ENCODE measurements around the gene ANKRD63. TPM values are rescaled to one million over a fixed set of nuclear protein-coding genes. Genes with fewer than 3 reads are reported as not detected.

The ANKRD63 gene
- total RNA-seq, 1 experiment from 2014 or later = 2.5 TPM

DNA sequence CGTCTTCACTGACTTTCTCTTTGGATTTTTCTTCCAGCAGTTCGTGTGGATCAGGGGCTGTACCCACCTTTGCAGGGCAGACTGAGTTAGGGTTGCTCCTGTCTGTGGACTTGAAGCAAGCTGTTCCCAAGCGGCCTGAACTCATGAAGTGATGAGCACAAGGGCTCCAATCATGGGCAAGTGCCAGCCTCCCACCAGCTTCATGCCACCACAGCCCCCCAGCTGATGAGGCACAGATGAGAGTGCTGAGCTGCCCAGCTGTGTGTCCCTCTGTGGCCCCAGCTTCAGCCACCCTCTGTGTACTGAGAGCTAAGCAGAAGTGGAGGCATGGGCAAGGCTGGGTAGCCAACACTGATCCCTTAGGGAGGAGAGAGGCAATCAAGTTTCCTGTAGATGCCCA is 28.1 kb upstream of the ANKRD63 start:
- POLR2A ChIA-PET (ENCODE audit: low non-redundant PET) = no interaction called here
- H3K4me3 ChIP-seq (ENCODE audit: low read depth, low read length, poor library complexity, severe bottlenecking) = no peak overlapping the region
- no peak for TF ChIP-seq EZH2 (IDR thresholded peaks at IDR 0.05; ENCODE audit: borderline replicate concordance, low read depth, low read length, poor library complexity, severe bottlenecking)
- TF ChIP-seq, protein P1, sequence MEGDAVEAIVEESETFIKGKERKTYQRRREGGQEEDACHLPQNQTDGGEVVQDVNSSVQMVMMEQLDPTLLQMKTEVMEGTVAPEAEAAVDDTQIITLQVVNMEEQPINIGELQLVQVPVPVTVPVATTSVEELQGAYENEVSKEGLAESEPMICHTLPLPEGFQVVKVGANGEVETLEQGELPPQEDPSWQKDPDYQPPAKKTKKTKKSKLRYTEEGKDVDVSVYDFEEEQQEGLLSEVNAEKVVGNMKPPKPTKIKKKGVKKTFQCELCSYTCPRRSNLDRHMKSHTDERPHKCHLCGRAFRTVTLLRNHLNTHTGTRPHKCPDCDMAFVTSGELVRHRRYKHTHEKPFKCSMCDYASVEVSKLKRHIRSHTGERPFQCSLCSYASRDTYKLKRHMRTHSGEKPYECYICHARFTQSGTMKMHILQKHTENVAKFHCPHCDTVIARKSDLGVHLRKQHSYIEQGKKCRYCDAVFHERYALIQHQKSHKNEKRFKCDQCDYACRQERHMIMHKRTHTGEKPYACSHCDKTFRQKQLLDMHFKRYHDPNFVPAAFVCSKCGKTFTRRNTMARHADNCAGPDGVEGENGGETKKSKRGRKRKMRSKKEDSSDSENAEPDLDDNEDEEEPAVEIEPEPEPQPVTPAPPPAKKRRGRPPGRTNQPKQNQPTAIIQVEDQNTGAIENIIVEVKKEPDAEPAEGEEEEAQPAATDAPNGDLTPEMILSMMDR (conservative IDR thresholded peaks at IDR 0.05; ENCODE audit: low read depth, low read length) = no peak
- CTCF ChIA-PET = no interaction called here
- DNase-seq (ENCODE audit: low spot score) = no peak
- peaks cover 11% of the 10 kb centered on the region for H3K4me1 ChIP-seq (ENCODE audit: insufficient read depth, low read length, poor library complexity, severe bottlenecking)
- no TSS peak for BruUV-seq (replicated peaks)
- no peaks in the 10 kb centered on the region for H3K36me3 ChIP-seq (ENCODE audit: insufficient read depth, low read length, poor library complexity, severe bottlenecking)
- H3K27ac ChIP-seq (ENCODE audit: low read depth, low read length, poor library complexity, severe bottlenecking) = no peak overlapping the region
- intact Hi-C loops (cut with micrococcal nuclease; ENCODE audit: unreplicated experiment) = loop anchor here (1.0 kb wide), 1 partner anchor 32 kb away; no protein-coding TSS in a partner anchor
- H3K27me3 ChIP-seq (replicated peaks; ENCODE audit: insufficient read depth, low read depth, low read length, poor library complexity) = no peaks in the 10 kb centered on the region
- H3K9me3 ChIP-seq (ENCODE audit: low read depth, low read length, poor library complexity, severe bottlenecking) = no peaks in the 10 kb centered on the region

DNA sequence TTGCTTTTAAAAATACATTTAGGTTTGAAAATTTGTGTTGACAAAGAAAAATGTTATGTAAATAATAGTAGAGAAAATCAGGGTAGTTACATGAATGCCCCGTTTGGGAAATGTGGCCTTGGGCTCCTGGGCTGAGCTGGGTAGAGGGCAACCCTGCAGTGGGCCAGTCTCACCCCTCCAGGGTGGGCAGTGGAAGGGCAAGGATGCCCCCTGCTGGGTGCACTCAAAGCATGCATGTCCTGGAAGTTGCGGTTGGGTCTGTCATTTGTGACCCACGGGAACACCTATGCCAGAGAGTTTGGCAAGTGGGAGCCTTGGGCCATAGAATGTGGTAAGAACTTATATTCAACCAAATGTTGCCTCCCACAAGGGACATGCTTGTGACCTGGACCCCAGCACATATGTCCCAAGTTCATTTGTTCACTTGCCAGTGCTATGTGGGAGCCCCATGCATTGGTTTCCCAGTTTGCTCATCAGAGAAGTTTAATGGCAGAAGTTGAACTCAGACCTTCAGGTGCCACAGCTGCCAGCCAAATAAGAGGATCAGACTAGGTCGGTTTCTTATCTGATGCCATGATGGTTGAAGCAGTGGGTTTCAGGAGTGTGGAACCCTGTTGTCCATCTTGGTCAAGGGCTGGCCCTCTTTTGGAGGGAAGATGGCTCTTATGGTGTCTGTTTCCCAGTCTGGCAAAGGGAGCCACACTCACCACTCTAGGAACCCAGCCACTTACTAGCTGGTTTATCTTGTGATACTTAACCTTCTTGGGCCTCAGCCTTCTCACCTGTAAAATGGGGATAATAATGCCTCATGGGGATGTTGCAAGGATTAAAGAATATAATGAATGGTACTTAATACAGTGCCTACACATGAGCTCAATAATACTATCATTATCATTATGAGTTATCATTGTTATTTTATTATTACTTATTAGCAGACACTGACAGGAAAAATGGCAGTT is 27.4 kb upstream of the ANKRD63 start:
- TF ChIP-seq, protein P1 (conservative IDR thresholded peaks at IDR 0.05; ENCODE audit: low read depth, low read length) = peak; percentile 76
- TF ChIP-seq EZH2 (IDR thresholded peaks at IDR 0.05; ENCODE audit: borderline replicate concordance, low read depth, low read length, poor library complexity, severe bottlenecking) = no peak
- Histone ChIP-seq H3K9me3 (ENCODE audit: low read depth, low read length, poor library complexity, severe bottlenecking) (no peaks in the 10 kb centered on the region), H3K4me3 (ENCODE audit: low read depth, low read length, poor library complexity, severe bottlenecking) (no peak overlapping the region), H3K36me3 (ENCODE audit: insufficient read depth, low read length, poor library complexity, severe bottlenecking) (no peaks in the 10 kb centered on the region), H3K4me1 (ENCODE audit: insufficient read depth, low read length, poor library complexity, severe bottlenecking) (peaks cover 11% of the 10 kb centered on the region), H3K27me3 (replicated peaks; ENCODE audit: insufficient read depth, low read depth, low read length, poor library complexity) (no peaks in the 10 kb centered on the region), H3K27ac (ENCODE audit: low read depth, low read length, poor library complexity, severe bottlenecking) (no peak overlapping the region)
- intact Hi-C loops (cut with micrococcal nuclease; ENCODE audit: unreplicated experiment) = loop anchor here (1.0 kb wide), 1 partner anchor 31 kb away; no protein-coding TSS in a partner anchor
- peak; percentile 64 for DNase-seq (ENCODE audit: low spot score)
- POLR2A ChIA-PET (ENCODE audit: low non-redundant PET) = interaction anchor here (0.7 kb wide), 1 partner anchor 25 kb away, joined by 3 read pairs; no protein-coding TSS in a partner anchor
- CTCF ChIA-PET = interaction anchor here (0.6 to 1.3 kb wide), 5 partner anchors 11 to 275 kb away, joined by 3 to 9 read pairs (median 4); no protein-coding TSS in a partner anchor
- BruUV-seq (replicated peaks) = no TSS peak

GRCh38 chr15:40309344-40309862 is 26.5 kb upstream of the ANKRD63 start:
- Histone ChIP-seq H3K36me3 (ENCODE audit: insufficient read depth, low read length, poor library complexity, severe bottlenecking) (no peaks in the 10 kb centered on the region), H3K27me3 (replicated peaks; ENCODE audit: insufficient read depth, low read depth, low read length, poor library complexity) (no peaks in the 10 kb centered on the region), H3K4me3 (ENCODE audit: low read depth, low read length, poor library complexity, severe bottlenecking) (no peak overlapping the region), H3K27ac (ENCODE audit: low read depth, low read length, poor library complexity, severe bottlenecking) (no peak overlapping the region), H3K4me1 (ENCODE audit: insufficient read depth, low read length, poor library complexity, severe bottlenecking) (peaks cover 11% of the 10 kb centered on the region), H3K9me3 (ENCODE audit: low read depth, low read length, poor library complexity, severe bottlenecking) (no peaks in the 10 kb centered on the region)
- no TSS peak for BruUV-seq (replicated peaks)
- TF ChIP-seq, protein P1 (conservative IDR thresholded peaks at IDR 0.05; ENCODE audit: low read depth, low read length) = no peak
- no peak for TF ChIP-seq EZH2 (IDR thresholded peaks at IDR 0.05; ENCODE audit: borderline replicate concordance, low read depth, low read length, poor library complexity, severe bottlenecking)
- intact Hi-C loops (cut with micrococcal nuclease; ENCODE audit: unreplicated experiment) = no loop called here
- ChIA-PET CTCF (interaction anchor here (0.6 to 1.3 kb wide), 5 partner anchors 12 to 274 kb away, joined by 3 to 9 read pairs (median 4); no protein-coding TSS in a partner anchor), POLR2A (ENCODE audit: low non-redundant PET) (no interaction called here)
- DNase-seq (ENCODE audit: low spot score) = no peak

Data from A673 (cell line).